Gastroesophageal sphincter (tissue), 4 donors: ENCODE measurements around the gene LRFN2. TPM values are rescaled to one million over a fixed set of nuclear protein-coding genes. Genes with fewer than 3 reads are reported as not detected.

Experiments used
- ATAC-seq: fragments of 150-250 bp; one replicate; pipeline ENCODE4 v1.9.1; 2016; ENCODE audit warnings: mild to moderate bottlenecking, moderate library complexity
- H3K27ac ChIP-seq, 4 donors: fragments of 200-600 bp; sonication (generic) in 3 of 4; 1 replicate in 3 of 4; 2 replicates in 1 of 4; pipeline ENCODE4 v1.5.1; 2016 to 2019
- H3K27me3 ChIP-seq: fragments of 200-600 bp; sonication (generic); one replicate; pipeline ENCODE4 v1.5.1; 2019
- H3K36me3 ChIP-seq, 2 donors: fragments of 200-600 bp; sonication (generic); one replicate each; pipeline ENCODE4 v1.5.1; 2019; ENCODE audit warnings: control low read depth in 1 of 2
- H3K4me1 ChIP-seq, 3 donors: fragments of 200-600 bp; sonication (generic); 1 replicate in 2 of 3; 2 replicates in 1 of 3; pipeline ENCODE4 v1.5.1; 2016 to 2019; ENCODE audit warnings: control low read depth in 2 of 3
- H3K4me3 ChIP-seq, 2 donors: fragments of 200-600 bp; sonication (generic); one replicate each; pipeline ENCODE4 v1.5.1; 2019; ENCODE audit warnings: mild to moderate bottlenecking in 1 of 2, moderate library complexity in 1 of 2
- H3K9me3 ChIP-seq, 3 donors: fragments of 200-600 bp; sonication (generic); one replicate each; pipeline ENCODE4 v1.5.1; 2017 to 2019; ENCODE audit warnings: control low read depth in 2 of 3
- CTCF ChIP-seq, 4 experiments: fragments of 200-600 bp in 2 of 4; fragments of 450-650 bp in 2 of 4; sonication (generic) in 1 of 4; IDR thresholded peaks; one replicate each; pipeline ENCODE4 v1.5.1; 2017 to 2019; ENCODE audit warnings: antibody characterized with exemption in 4 of 4, mild to moderate bottlenecking in 2 of 4, moderate library complexity in 2 of 4
- EP300 ChIP-seq: sonication (generic); formaldehyde crosslinking; IDR thresholded peaks from one replicate; pipeline ENCODE4 v1.6.1; 2017; ENCODE audit warnings: antibody characterized with exemption, mild to moderate bottlenecking
- POLR2A ChIP-seq, 2 donors: fragments of 450-650 bp; IDR thresholded peaks; one replicate each; pipeline ENCODE4 v1.6.1; 2017; ENCODE audit warnings: antibody characterized with exemption in 2 of 2, mild to moderate bottlenecking in 2 of 2, moderate library complexity in 1 of 2
- POLR2AphosphoS5 ChIP-seq: sonication (generic); formaldehyde crosslinking; IDR thresholded peaks from one replicate; pipeline ENCODE4 v1.6.1; 2017; ENCODE audit warnings: antibody characterized with exemption
- WGBS, 2 donors: methylation state at CpG; one replicate each; pipeline ENCODE4 v1.1.5; 2018; ENCODE audit warnings: low coverage in 1 of 2; 5-methylcytosine and 5-hydroxymethylcytosine counted together
- total RNA-seq, 4 donors: library from RNA; depleted of rRNA; stranded (reverse); fragments of >200 nt; gene quantifications; one replicate each; pipeline ENCODE4 v1.1.0, GENCODE V29; 2016

Gene LRFN2
- total RNA-seq, 4 donors from 2014 or later: 0.13 TPM; not detected in 3

GRCh38 chr6:40422046-40422445 lies 165.1 kb downstream of the LRFN2 start:
- WGBS, 2 donors: 100% methylated on average over 1 of the region's 1 CpG; no CpG with 5 or more reads in 1 of the 2 donors
- TF ChIP-seq POLR2A (IDR thresholded peaks at IDR 0.05) (no peak), POLR2AphosphoS5 (no peak), CTCF (IDR thresholded peaks at IDR 0.05) (no peak), EP300 (no peak)

GRCh38 chr6:40419946-40420728 lies 167.0 kb downstream of the LRFN2 start:
- WGBS, 2 donors: 75 to 82% methylated on average over 8 to 12 of the region's 17 CpGs
- TF ChIP-seq POLR2A (IDR thresholded peaks at IDR 0.05): no peak
- TF ChIP-seq POLR2AphosphoS5: no peak
- TF ChIP-seq CTCF (IDR thresholded peaks at IDR 0.05): no peak
- TF ChIP-seq EP300: no peak
- Histone ChIP-seq H3K9me3 (no peaks in the 10 kb centered on the region), H3K4me1 (peaks cover 0 to 9% (median 0%) of the 10 kb centered on the region in 3 donors), H3K27ac (no peak overlapping the region), H3K36me3 (no peaks in the 10 kb centered on the region), H3K27me3 (no peaks in the 10 kb centered on the region), H3K4me3 (no peak overlapping the region)
- no peak for ATAC-seq

More at GRCh38 chr6:40422046-40422445, 165.1 kb downstream of the LRFN2 start:
- Histone ChIP-seq H3K27ac (no peak overlapping the region), H3K9me3 (no peaks in the 10 kb centered on the region), H3K4me3 (no peak overlapping the region), H3K4me1 (peaks cover 0 to 16% (median 0%) of the 10 kb centered on the region in 3 donors), H3K27me3 (no peaks in the 10 kb centered on the region), H3K36me3 (no peaks in the 10 kb centered on the region)
- ATAC-seq: no peak

GRCh38 chr6:40419377-40419776 lies 167.8 kb downstream of the LRFN2 start:
- no peaks in the 10 kb centered on the region for H3K27me3 ChIP-seq
- no peaks in the 10 kb centered on the region for H3K9me3 ChIP-seq
- peaks cover 0 to 9% (median 0%) of the 10 kb centered on the region in 3 donors for H3K4me1 ChIP-seq
- WGBS, 2 donors: 80 to 92% methylated on average over 1 of the region's 1 CpG
- no peak overlapping the region for H3K4me3 ChIP-seq
- H3K27ac ChIP-seq: no peak overlapping the region
- no peak for ATAC-seq
- no peak for TF ChIP-seq POLR2A (IDR thresholded peaks at IDR 0.05)
- no peak for TF ChIP-seq EP300
- TF ChIP-seq CTCF (IDR thresholded peaks at IDR 0.05): no peak
- TF ChIP-seq POLR2AphosphoS5: no peak
- H3K36me3 ChIP-seq: no peaks in the 10 kb centered on the region

GRCh38 chr6:40417031-40417430 lies 170.1 kb downstream of the LRFN2 start:
- TF ChIP-seq EP300 (no peak), POLR2AphosphoS5 (no peak), CTCF (IDR thresholded peaks at IDR 0.05) (no peak), POLR2A (IDR thresholded peaks at IDR 0.05) (no peak)
- no peak for ATAC-seq
- 44 to 80% methylated on average over 1 to 3 of the region's 9 CpGs for WGBS, 2 donors

GRCh38 chr6:40414617-40415016 lies 172.5 kb downstream of the LRFN2 start:
- Histone ChIP-seq H3K4me3 (no peak overlapping the region), H3K27ac (no peak overlapping the region), H3K4me1 (peaks cover 0 to 9% (median 0%) of the 10 kb centered on the region in 3 donors), H3K36me3 (no peaks in the 10 kb centered on the region), H3K27me3 (peaks cover 5% of the 10 kb centered on the region), H3K9me3 (no peaks in the 10 kb centered on the region)
- 84 to 91% methylated on average over 4 to 6 of the region's 6 CpGs for WGBS, 2 donors
- no peak for TF ChIP-seq CTCF (IDR thresholded peaks at IDR 0.05)
- no peak for TF ChIP-seq EP300
- TF ChIP-seq POLR2AphosphoS5: no peak
- TF ChIP-seq POLR2A (IDR thresholded peaks at IDR 0.05): no peak
- ATAC-seq: no peak

More at GRCh38 chr6:40417031-40417430, 170.1 kb downstream of the LRFN2 start:
- Histone ChIP-seq H3K4me3 (no peak overlapping the region), H3K9me3 (no peaks in the 10 kb centered on the region), H3K4me1 (peaks cover 0 to 9% (median 0%) of the 10 kb centered on the region in 3 donors), H3K27me3 (no peaks in the 10 kb centered on the region), H3K36me3 (no peaks in the 10 kb centered on the region), H3K27ac (no peak overlapping the region)
